ENCODE results near the gene ADRA2B.
"Not testable (repeated sequence)": the region's sequence is repeated elsewhere in the genome, so short reads cannot be mapped to it uniquely, and the experiment has no call there.

DNA sequence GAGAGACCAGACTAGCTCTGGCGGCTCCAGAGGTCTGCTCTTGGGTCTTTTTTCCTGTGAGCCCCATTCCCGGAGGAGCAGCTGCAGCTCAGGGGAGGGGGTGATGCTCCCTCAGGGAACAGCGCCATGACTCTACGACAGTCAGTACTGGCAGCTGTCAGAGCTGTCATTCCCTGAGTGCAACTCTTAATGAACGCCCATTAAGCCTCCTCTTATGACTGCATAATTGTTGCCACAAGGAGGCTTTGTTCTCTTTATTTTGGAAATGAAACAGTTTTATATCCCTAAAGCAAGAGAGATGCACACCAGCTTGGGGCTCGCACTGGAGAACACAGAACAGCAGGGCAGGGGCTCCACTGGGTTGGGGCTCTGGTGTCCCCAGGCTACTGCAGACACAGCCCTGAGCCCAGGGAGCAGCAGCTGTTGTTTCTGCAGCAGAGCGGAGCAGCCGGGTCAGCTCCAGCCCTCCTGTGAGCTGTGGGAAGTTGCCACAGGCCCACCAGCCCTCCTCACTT, 44.3 kb downstream of the ADRA2B start:
- not testable (repeated sequence) for TF ChIP-seq CTCF (IDR thresholded peaks at IDR 0.05); POLR2AphosphoS5 (IDR thresholded peaks at IDR 0.05; ENCODE audit: insufficient read depth in 1 of 2, low read depth in 1 of 2); POLR2A (IDR thresholded peaks at IDR 0.05)
